TTC549 (cell line): ENCODE results near the gene ZFP91.
"Not testable (repeated sequence)": the region's sequence is repeated elsewhere in the genome, so short reads cannot be mapped to it uniquely, and the experiment has no call there.

ENCODE experiments used
- FAIRE-seq: peaks from 2 replicates; lab custom pipeline; 2012; peaks lifted over from hg19 to GRCh38; lab: Jason Lieb, UNC

ZFP91 gene

GRCh38 chr11:58578635-58579191 lies at the start of gene ZFP91:
Gene ZFP91 (plus strand): TSS chr11:58579063. CDS start chr11:58579282, 219 bp downstream.
- FAIRE-seq = peak; percentile 42

GRCh38 chr11:58530236-58530635 lies 48.6 kb upstream of the ZFP91 start:
- no peak for FAIRE-seq

- no peak for FAIRE-seq
Measured at GRCh38 chr11:58531865-58532341, 47.0 kb upstream of the ZFP91 start.

GRCh38 chr11:58546841-58547240 lies 32.0 kb upstream of the ZFP91 start:
- no peak for FAIRE-seq

- FAIRE-seq = no peak
Measured at GRCh38 chr11:58549644-58550043, 29.2 kb upstream of the ZFP91 start.

GRCh38 chr11:58560842-58561241 lies 18.0 kb upstream of the ZFP91 start:
- FAIRE-seq = no peak

GRCh38 chr11:58561394-58562098 lies 17.3 kb upstream of the ZFP91 start:
- no peak for FAIRE-seq

GRCh38 chr11:58562375-58562800 lies 16.5 kb upstream of the ZFP91 start:
- FAIRE-seq = no peak

- no peak for FAIRE-seq
Measured at GRCh38 chr11:58564231-58564630, 14.6 kb upstream of the ZFP91 start.

- FAIRE-seq = no peak
Measured at GRCh38 chr11:58567889-58568512, 10.9 kb upstream of the ZFP91 start.

- FAIRE-seq = not testable (repeated sequence)
Measured at GRCh38 chr11:58572906-58573305, 6.0 kb upstream of the ZFP91 start.

GRCh38 chr11:58573451-58574104 lies 5.3 kb upstream of the ZFP91 start:
- no peak for FAIRE-seq

- no peak for FAIRE-seq
Measured at GRCh38 chr11:58574881-58575280, 4.0 kb upstream of the ZFP91 start.

GRCh38 chr11:58575377-58576020 lies 3.4 kb upstream of the ZFP91 start, which contains the start of gene LPXN:
Gene LPXN (minus strand): TSS chr11:58575856. CDS start chr11:58575772, 84 bp downstream.
- no peak for FAIRE-seq

GRCh38 chr11:58576887-58577471 lies 1.9 kb upstream of the ZFP91 start:
- FAIRE-seq = peak; percentile 32

GRCh38 chr11:58577555-58578135 lies 1.2 kb upstream of the ZFP91 start:
- FAIRE-seq = no peak

GRCh38 chr11:58578136-58578634 lies 678 bp upstream of the ZFP91 start:
- FAIRE-seq = peak; percentile 97

- no peak for FAIRE-seq
Measured at GRCh38 chr11:58579192-58580129, 598 bp downstream of the ZFP91 start.

- FAIRE-seq = no peak
Measured at GRCh38 chr11:58580311-58580710, 1.4 kb downstream of the ZFP91 start.

- FAIRE-seq = no peak
Measured at GRCh38 chr11:58582437-58582836, 3.6 kb downstream of the ZFP91 start.
